ENCODE measurements around the gene MAP2K1.
"Not testable (repeated sequence)": the region's sequence is repeated elsewhere in the genome, so short reads cannot be mapped to it uniquely, and the experiment has no call there.

GRCh38 chr15:66467162-66468040 lies 80.7 kb downstream of the MAP2K1 start:
- not testable (repeated sequence) for TF ChIP-seq CTCF (IDR thresholded peaks at IDR 0.05); ZFX (IDR thresholded peaks at IDR 0.05; ENCODE audit: borderline replicate concordance)

Measured in 22Rv1 (cell line).